Measurements from ENCODE around the gene INPP5D. TPM values are rescaled to one million over a fixed set of nuclear protein-coding genes. Genes with fewer than 3 reads are reported as not detected.

The INPP5D gene
- total RNA-seq, 1 experiment from 2014 or later, result 0.79 TPM

GRCh38 chr2:233031556-233032500, 28.3 kb upstream of the INPP5D start:
- DNase-seq (ENCODE audit: extremely low read depth, low read depth), result no peak

DNA sequence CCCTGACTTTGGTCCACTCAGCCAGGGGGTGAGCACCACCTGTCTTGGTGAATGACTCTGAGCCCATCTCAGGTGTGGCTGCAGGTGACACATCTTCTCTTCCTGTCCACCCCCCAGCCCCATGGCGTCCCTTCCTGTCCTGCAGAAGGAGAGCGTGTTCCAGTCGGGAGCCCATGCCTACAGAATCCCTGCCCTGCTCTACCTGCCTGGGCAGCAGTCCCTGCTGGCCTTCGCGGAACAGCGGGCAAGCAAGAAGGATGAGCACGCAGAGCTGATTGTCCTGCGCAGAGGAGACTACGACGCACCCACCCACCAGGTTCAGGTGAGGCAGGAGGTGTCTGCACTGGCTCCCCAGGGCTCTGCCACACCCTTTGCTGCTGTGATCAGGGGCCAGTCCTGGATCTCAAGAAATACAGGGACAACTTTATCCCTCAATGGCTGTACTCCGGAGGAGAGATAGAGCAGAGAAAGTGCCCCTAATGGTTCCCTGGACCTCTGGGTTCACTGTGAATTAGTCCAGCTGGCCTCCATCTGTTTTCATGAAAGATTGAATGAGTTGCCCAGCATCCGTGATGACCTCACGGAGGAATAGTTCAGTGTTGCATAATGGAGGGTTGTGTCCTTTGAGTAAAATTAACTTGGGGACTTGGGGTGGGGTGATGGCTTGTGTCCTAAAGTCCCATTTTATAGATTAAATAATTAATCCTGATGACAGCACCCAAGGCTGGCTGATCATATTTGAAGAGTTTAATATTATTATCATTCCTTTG, 27.4 kb upstream of the INPP5D start, which contains the start of gene NEU2:
NEU2 (plus strand) TSS at position 122 of the 770 bp plus-strand sequence; CDS start at position 122, 0 bp downstream.
- DNase-seq (ENCODE audit: extremely low read depth, low read depth), result no peak

- DNase-seq (ENCODE audit: extremely low read depth, low read depth), result no peak
These were observed 26.5 kb upstream of the INPP5D start for GRCh38 chr2:233033672-233034071.

DNA sequence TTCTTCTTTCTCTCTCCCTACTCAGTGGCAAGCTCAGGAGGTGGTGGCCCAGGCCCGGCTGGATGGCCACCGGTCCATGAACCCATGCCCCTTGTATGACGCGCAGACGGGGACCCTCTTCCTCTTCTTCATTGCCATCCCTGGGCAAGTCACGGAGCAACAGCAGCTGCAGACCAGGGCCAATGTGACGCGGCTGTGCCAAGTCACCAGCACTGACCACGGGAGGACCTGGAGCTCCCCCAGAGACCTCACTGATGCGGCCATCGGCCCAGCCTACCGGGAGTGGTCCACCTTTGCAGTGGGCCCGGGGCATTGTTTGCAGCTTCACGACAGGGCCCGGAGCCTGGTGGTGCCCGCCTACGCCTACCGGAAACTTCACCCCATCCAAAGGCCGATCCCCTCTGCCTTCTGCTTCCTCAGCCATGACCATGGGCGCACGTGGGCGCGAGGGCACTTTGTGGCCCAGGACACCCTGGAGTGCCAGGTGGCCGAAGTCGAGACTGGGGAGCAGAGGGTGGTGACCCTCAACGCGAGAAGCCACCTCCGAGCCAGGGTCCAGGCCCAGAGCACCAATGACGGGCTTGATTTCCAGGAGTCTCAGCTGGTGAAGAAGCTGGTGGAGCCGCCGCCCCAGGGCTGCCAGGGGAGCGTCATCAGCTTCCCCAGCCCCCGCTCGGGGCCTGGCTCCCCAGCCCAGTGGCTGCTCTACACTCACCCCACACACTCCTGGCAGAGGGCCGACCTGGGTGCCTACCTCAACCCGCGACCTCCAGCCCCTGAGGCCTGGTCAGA, 25.9 kb upstream of the INPP5D start:
- DNase-seq (ENCODE audit: extremely low read depth, low read depth), result no peak

- DNase-seq (ENCODE audit: extremely low read depth, low read depth), result no peak
These were observed 24.5 kb upstream of the INPP5D start for GRCh38 chr2:233035426-233036161.

GRCh38 chr2:233036162-233036838, 23.8 kb upstream of the INPP5D start:
- no peak for DNase-seq (ENCODE audit: extremely low read depth, low read depth)

- DNase-seq (ENCODE audit: extremely low read depth, low read depth), result no peak
These were observed 23.1 kb upstream of the INPP5D start for GRCh38 chr2:233037078-233037477.

- DNase-seq (ENCODE audit: extremely low read depth, low read depth), result no peak
These were observed 20.8 kb upstream of the INPP5D start for GRCh38 chr2:233039212-233039845.

DNA sequence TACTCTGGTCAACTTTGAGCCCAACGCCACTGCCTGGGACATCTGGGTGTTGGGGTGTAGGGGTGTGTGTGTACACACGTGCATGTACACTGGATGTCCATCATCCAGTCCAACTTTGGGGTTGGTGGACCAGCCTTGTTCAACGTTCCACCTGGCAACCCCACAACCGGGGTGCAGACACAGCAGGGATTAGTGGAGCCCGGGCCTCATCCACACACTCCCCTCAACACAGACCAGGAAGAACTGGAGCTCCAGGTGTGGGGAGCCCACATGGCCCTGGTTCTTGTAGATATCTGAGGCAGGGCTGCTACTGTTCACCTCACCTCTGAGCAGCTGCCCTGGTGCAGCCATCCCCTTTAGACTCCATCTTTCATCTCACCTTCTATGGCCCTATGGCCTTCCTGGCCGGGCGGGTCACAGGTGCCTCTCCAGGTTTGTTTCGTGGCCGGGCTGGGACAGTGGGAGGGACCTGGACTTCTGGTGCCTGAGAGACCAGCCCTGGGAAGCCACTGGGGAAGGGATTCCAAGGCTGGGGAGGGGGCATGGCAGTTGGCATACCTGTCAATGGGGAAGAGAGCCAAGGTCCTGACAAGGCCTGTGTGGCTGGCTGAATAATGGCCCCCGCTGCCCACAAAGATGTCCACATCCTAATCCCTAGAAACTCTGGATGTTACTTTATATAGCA, 20.2 kb upstream of the INPP5D start:
- no peak for DNase-seq (ENCODE audit: extremely low read depth, low read depth)

GRCh38 chr2:233040571-233040970, 19.6 kb upstream of the INPP5D start:
- no peak for DNase-seq (ENCODE audit: extremely low read depth, low read depth)

GRCh38 chr2:233041722-233042323, 18.3 kb upstream of the INPP5D start:
- no peak for DNase-seq (ENCODE audit: extremely low read depth, low read depth)

- DNase-seq (ENCODE audit: extremely low read depth, low read depth), result no peak
These were observed 17.6 kb upstream of the INPP5D start for GRCh38 chr2:233042549-233042948.

DNA sequence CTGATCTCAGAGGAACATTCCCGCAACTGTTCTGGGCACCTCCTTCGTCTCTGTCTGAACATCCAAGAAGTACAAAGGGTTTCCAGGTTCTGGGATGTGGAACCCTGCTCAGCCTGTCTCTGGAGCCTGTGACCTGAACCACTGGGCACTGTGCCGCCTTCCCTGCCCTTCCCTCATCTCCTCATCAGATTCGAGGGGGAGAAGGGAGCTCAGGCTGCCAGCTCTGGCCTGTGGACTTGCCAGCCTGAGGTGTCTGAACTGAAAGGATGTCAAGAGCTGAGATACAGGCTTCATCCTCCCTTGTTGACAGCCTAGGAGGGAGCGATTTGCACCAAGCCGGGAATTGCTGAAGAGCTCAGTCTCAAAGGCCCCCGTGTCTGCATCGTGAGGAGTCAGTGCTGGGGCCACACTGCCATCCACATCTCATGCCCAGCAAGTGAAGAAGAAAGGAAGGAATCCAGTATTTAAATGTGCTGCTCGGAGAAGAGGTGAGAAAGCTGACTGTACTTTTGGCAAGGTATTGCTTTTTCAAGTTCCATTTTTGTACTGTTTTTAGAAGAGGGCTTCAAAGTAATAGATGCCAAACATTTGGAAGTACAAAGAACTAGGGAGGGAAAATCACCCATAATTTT, 15.1 kb upstream of the INPP5D start:
- DNase-seq (ENCODE audit: extremely low read depth, low read depth), result no peak

DNA sequence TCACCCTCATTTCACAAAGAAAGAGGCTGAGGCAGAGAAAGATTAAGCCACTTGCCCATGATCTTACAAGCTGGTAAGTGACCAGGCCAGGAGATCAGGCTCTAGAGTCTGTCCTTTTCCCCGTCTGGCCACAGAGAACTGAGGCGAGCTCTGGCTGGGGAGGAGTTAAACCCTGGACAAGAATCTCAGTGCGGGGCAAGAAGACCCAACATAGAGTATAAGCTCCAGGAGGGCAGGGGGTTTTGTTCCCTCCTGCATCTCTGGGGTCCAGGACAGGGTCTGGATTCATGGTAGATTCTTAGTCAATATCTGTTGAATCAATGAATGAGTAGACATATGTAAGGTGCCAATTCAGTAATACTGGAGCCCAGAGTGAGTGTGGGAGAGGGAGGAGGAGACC, 12.9 kb upstream of the INPP5D start:
- no peak for DNase-seq (ENCODE audit: extremely low read depth, low read depth)

- no peak for DNase-seq (ENCODE audit: extremely low read depth, low read depth)
These were observed 12.5 kb upstream of the INPP5D start for GRCh38 chr2:233047667-233048066.

GRCh38 chr2:233048569-233049193, 11.5 kb upstream of the INPP5D start:
- DNase-seq (ENCODE audit: extremely low read depth, low read depth), result no peak

GRCh38 chr2:233049194-233049761, 10.9 kb upstream of the INPP5D start:
- no peak for DNase-seq (ENCODE audit: extremely low read depth, low read depth)

Data from NCI-H460 (cell line).